GM12892 (cell line): ENCODE data around the gene ANKRD34A.

ENCODE experiments used
- POLR2A ChIP-seq: IDR thresholded peaks from 2 replicates; pipeline ENCODE4 v1.6.1; 2011; ENCODE audit warnings: low read depth, low read length, control low read depth
- POLR2AphosphoS5 ChIP-seq: IDR thresholded peaks from 2 replicates; pipeline ENCODE4 v1.6.1; 2011; ENCODE audit warnings: low read depth, low read length, control low read depth
- TAF1 ChIP-seq: IDR thresholded peaks from 2 replicates; pipeline ENCODE4 v1.6.1; 2011; ENCODE audit warnings: low read depth, mild to moderate bottlenecking, control low read depth, low read length, borderline replicate concordance

DNA sequence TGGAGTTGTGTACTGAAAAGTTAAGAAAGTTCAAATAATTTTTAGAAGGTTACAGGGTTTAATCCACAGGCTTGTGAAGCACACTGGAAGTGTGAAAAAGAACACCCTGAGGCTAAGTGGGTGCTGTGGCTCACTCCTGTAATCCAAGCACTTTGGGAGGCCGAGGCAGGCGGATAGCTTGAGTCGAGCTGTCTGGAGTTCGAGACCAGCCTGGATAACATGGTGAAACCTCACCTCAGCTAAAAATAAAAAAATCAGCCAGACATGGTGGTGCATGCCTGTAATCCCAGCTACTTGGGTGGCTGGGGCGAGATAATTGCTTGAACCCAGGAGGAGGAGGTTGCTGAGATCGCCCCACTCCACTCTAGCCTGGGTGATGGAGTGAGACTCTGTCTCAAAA lies 22.2 kb upstream of the ANKRD34A start:
- TF ChIP-seq POLR2A (no peak), POLR2AphosphoS5 (no peak), TAF1 (no peak)
